SK-N-SH (cell line): ENCODE data around the gene PPDPF. TPM values are rescaled to one million over a fixed set of nuclear protein-coding genes. Genes with fewer than 3 reads are reported as not detected.

Experiments used
- CTCF ChIA-PET: fragments of 300-600, 350-600 bp; formaldehyde crosslinking; extraction: SDS; loops from one replicate; lab custom pipeline; 2021; lab: Yijun Ruan, JAX
- POLR2A ChIA-PET: fragments of 350-600 bp; sonication (Branson Sonifier 250); formaldehyde crosslinking; extraction: SDS; loops from one replicate; lab custom pipeline; 2020; ENCODE audit warnings: antibody characterized with exemption, inconsistent platforms; lab: Yijun Ruan, JAX
- DNase-seq: peaks from one replicate; pipeline ENCODE4 v3.0.0; 2012
- H2AFZ ChIP-seq: fragments of 200-600 bp; sonication (generic); 2 replicates; pipeline ENCODE4 v1.8.1; 2016; ENCODE audit warnings: antibody characterized with exemption, mild to moderate bottlenecking, low read depth
- H3F3A ChIP-seq: fragments of 200-600 bp; sonication (generic); replicated peaks from 2 replicates; pipeline ENCODE3; 2016; ENCODE audit warnings: antibody characterized with exemption, mild to moderate bottlenecking; ENCODE audit not compliant: insufficient read depth
- H3K27ac ChIP-seq, 2 experiments: fragments of 200-500 bp in 1 of 2; fragments of 200-600 bp in 1 of 2; sonication (Bioruptor generic) in 1 of 2; sonication (generic), shearing (Covaris generic) in 1 of 2; 2 replicates each; pipeline versions ENCODE4 v1.5.1 to v1.6.1; 2014 to 2016; ENCODE audit warnings: low read depth in 2 of 2, inconsistent platforms in 1 of 2, low read length in 1 of 2, mild to moderate bottlenecking in 1 of 2, mixed read lengths in 1 of 2
- H3K27me3 ChIP-seq: fragments of 200-600 bp; sonication (generic), shearing (Covaris generic); 2 replicates; pipeline ENCODE4 v1.6.1; 2016; ENCODE audit warnings: mixed run types; ENCODE audit not compliant: insufficient read depth
- H3K36me3 ChIP-seq, 2 experiments: fragments of 200-500 bp in 1 of 2; fragments of 200-600 bp in 1 of 2; sonication (Bioruptor generic) in 1 of 2; sonication (generic) in 1 of 2; replicated peaks in 1 of 2; 2 replicates each; pipeline versions ENCODE3 to v1.5.1; 2014 to 2016; ENCODE audit warnings: low read length in 1 of 2, mild to moderate bottlenecking in 1 of 2; ENCODE audit not compliant: insufficient read depth in 2 of 2, control insufficient read depth in 1 of 2
- H3K4me1 ChIP-seq, 2 experiments: fragments of 200-500 bp in 1 of 2; fragments of 200-600 bp in 1 of 2; sonication (Bioruptor generic) in 1 of 2; sonication (generic), shearing (Covaris generic) in 1 of 2; 2 replicates each; pipeline versions ENCODE4 v1.5.1 to v1.6.1; 2014 to 2016; ENCODE audit warnings: low read depth in 1 of 2, low read length in 1 of 2, mixed run types in 1 of 2; ENCODE audit not compliant: insufficient read depth in 2 of 2, control insufficient read depth in 1 of 2
- H3K4me2 ChIP-seq: fragments of 200-600 bp; sonication (generic), shearing (Covaris generic); 2 replicates; pipeline ENCODE4 v1.6.1; 2017; ENCODE audit warnings: mixed run types
- H3K4me3 ChIP-seq, 2 experiments: fragments of 200-500 bp in 1 of 2; fragments of 200-600 bp in 1 of 2; sonication (Bioruptor generic) in 1 of 2; sonication (generic), shearing (Covaris generic) in 1 of 2; 2 replicates each; pipeline versions ENCODE4 v1.5.1 to v1.8.1; 2014 to 2016; ENCODE audit warnings: low read depth in 2 of 2, inconsistent platforms in 1 of 2, low read length in 1 of 2, mild to moderate bottlenecking in 1 of 2, mixed read lengths in 1 of 2, moderate library complexity in 1 of 2
- H3K79me2 ChIP-seq: fragments of 200-600 bp; sonication (generic); 2 replicates; pipeline ENCODE4 v1.8.1; 2017; ENCODE audit warnings: mild to moderate bottlenecking; ENCODE audit not compliant: insufficient read depth
- H3K9ac ChIP-seq: fragments of 200-600 bp; sonication (generic); 2 replicates; pipeline ENCODE4 v1.6.1; 2017; ENCODE audit warnings: mixed run types
- H3K9me2 ChIP-seq: fragments of 200-600 bp; sonication (generic); 2 replicates; pipeline ENCODE4 v1.6.1; 2017; ENCODE audit warnings: mixed run types
- H3K9me3 ChIP-seq: fragments of 200-600 bp; sonication (generic); 2 replicates; pipeline ENCODE4 v1.6.1; 2017; ENCODE audit warnings: mixed run types, mild to moderate bottlenecking, moderate library complexity
- H4K20me1 ChIP-seq: fragments of 200-600 bp; sonication (generic); 2 replicates; pipeline ENCODE4 v1.6.1; 2017; ENCODE audit warnings: mild to moderate bottlenecking, mixed run types; ENCODE audit not compliant: insufficient read depth
- FOSL2 ChIP-seq: IDR thresholded peaks from 2 replicates; pipeline ENCODE4 v1.4.0; 2012; ENCODE audit warnings: low read depth, mild to moderate bottlenecking, moderate library complexity, borderline replicate concordance
- JUND ChIP-seq: IDR thresholded peaks from 2 replicates; pipeline ENCODE4 v1.4.0; 2012
- POLR2AphosphoS5 ChIP-seq: IDR thresholded peaks from 2 replicates; pipeline ENCODE4 v1.6.1; 2012; ENCODE audit warnings: low read depth, low read length
- RAD21 ChIP-seq: IDR thresholded peaks from 2 replicates; pipeline ENCODE4 v1.6.1; 2012; ENCODE audit warnings: mild to moderate bottlenecking, low read length
- RCOR1 ChIP-seq: fragments of 150-350 bp; IDR thresholded peaks from 2 replicates; pipeline ENCODE4 v1.6.1; 2017; ENCODE audit warnings: antibody characterized with exemption, low read length
- SIN3A ChIP-seq: IDR thresholded peaks from 2 replicates; pipeline ENCODE4 v1.6.1; 2012; ENCODE audit warnings: low read depth, mild to moderate bottlenecking, low read length, moderate library complexity, borderline replicate concordance
- YY1 ChIP-seq: IDR thresholded peaks from 2 replicates; pipeline ENCODE4 v1.4.0; 2012; ENCODE audit warnings: low read depth, mild to moderate bottlenecking
- whole genome bisulfite sequencing: methylation state at CpG from one replicate; pipeline ENCODE4 v1.1.6; 2017; ENCODE audit warnings: low lambda C conversion rate; 5-methylcytosine and 5-hydroxymethylcytosine counted together
- polyA plus RNA-seq, 3 experiments: library from polyadenylated mRNA; depleted of rRNA; stranded (reverse); fragments of >200 nt; gene quantifications; 2 replicates each; pipeline ENCODE4 v1.2.3, GENCODE V29; 2012
- TF ChIP-seq, protein P1 (sequence below): fragments of 150-350 bp; IDR thresholded peaks from 2 replicates; pipeline ENCODE4 v1.6.1; 2016; ENCODE audit warnings: mild to moderate bottlenecking, low read depth, low read length
- TF ChIP-seq, protein P2 (sequence below): IDR thresholded peaks from 2 replicates; pipeline ENCODE4 v1.6.1; 2012; ENCODE audit warnings: mild to moderate bottlenecking, low read depth, low read length, moderate library complexity

Gene PPDPF
- polyA plus RNA-seq, 1 of the 3 experiments (the other 2 are of a cell fraction), result 71.4 TPM

DNA sequence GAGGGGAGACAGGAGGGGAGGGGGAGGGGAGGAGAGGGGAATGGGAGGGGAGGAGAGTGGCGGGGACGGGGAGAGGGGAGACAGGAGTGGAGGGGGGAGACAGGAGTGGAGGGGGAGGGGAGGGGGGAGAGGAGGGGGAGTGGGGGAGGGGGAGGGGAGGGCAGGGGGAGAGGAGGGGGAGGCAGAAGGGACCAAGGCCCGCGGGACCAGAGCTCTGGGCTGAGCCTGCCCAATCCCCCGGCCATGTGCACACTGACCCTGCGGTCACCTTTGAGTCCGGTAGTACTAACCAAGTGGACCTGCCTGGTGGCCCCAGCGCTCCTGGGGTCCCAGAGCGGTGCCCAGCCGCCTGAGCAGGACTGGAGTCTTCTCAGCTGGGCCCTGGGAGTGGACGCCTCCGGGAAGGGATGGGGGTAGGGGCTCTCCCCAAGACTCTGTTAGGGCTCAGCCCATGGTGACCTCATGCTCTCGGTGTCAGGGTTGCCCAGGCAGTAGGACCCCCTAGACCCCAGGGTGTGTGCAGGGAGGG is 47.6 kb upstream of the PPDPF start (continued):
- no peak for TF ChIP-seq FOSL2
- TF ChIP-seq YY1, result no peak
- TF ChIP-seq SIN3A, result no peak
- no peak for TF ChIP-seq POLR2AphosphoS5
- no peak for TF ChIP-seq RCOR1
- TF ChIP-seq, protein P1, sequence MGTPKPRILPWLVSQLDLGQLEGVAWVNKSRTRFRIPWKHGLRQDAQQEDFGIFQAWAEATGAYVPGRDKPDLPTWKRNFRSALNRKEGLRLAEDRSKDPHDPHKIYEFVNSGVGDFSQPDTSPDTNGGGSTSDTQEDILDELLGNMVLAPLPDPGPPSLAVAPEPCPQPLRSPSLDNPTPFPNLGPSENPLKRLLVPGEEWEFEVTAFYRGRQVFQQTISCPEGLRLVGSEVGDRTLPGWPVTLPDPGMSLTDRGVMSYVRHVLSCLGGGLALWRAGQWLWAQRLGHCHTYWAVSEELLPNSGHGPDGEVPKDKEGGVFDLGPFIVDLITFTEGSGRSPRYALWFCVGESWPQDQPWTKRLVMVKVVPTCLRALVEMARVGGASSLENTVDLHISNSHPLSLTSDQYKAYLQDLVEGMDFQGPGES, result no peak

DNA sequence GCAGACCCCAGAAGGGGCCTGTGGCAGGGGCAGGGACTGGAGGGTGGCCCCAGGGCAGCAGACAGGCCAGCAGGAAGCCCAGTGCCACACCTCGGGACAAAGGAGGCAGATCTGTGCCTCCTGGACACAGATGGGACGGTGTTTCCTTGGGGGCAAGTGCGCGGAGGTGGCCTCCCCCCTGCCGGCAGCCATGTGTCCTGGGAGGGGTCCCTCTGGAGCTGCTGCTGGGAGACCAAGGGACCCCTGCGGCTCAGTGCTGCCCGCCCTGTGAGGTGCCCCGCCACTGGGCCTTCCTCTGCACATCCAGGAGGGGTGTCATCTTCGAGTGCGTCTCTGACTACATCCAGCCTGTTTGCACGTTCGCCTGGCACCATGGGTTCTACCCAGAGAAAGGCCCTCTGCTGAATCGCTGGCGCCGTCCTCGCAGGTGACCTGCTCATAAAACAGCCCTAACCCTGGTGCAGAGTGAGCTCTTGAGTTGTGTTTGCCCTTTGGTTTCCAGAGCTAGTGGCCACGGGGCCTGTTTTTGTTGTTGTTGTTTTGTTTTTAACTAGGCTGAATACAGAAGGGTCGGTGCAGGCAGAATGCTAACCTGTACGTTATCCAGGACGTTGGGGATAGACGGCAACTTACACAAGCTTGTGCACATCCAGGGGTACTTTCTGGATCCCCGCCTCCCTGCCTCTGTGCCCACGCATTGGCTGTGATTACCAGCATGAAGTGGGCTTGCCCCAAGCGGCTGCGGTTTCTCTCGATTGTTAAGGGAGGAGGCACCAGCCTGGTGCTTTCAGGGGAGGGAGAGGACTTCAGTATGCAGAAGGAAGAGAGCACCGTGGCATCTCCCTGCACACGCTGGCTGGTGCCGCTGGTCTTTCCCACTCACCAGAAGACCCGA is 46.8 kb upstream of the PPDPF start:
- no peak overlapping the region; a peak in 1 of 4 replicates for H3K27ac ChIP-seq
- no peaks in the 10 kb centered on the region for H3K79me2 ChIP-seq
- no peak overlapping the region for H2AFZ ChIP-seq
- H3K4me2 ChIP-seq, result no peak overlapping the region
- TF ChIP-seq JUND (no peak), RAD21 (no peak)
- H3K9me2 ChIP-seq, result no peaks in the 10 kb centered on the region
- H3K9me3 ChIP-seq, result no peaks in the 10 kb centered on the region
- DNase-seq, result no peak
- no peak overlapping the region for H3K4me3 ChIP-seq
- H3K27me3 ChIP-seq, result peaks cover 26% of the 10 kb centered on the region
- no peaks in the 10 kb centered on the region for H3K36me3 ChIP-seq
- H3F3A ChIP-seq, result no peaks in the 10 kb centered on the region
- ChIA-PET POLR2A (interaction anchor here (0.6 to 0.9 kb wide), 2 partner anchors 9 to 23 kb away, joined by 4 read pairs; no protein-coding TSS in a partner anchor), CTCF (interaction anchor here (0.9 to 5.2 kb wide), 4 partner anchors 23 to 64 kb away, joined by 3 to 24 read pairs (median 6); partner anchors contain the start of gene PTK6)
- 65% methylated on average over 18 of the region's 30 CpGs for whole genome bisulfite sequencing
- H3K9ac ChIP-seq, result no peak overlapping the region
- H3K4me1 ChIP-seq, result peaks cover 0 to 54% of the 10 kb centered on the region in 2 experiments; a peak in 1 of 4 replicates
- no peaks in the 10 kb centered on the region for H4K20me1 ChIP-seq

DNA sequence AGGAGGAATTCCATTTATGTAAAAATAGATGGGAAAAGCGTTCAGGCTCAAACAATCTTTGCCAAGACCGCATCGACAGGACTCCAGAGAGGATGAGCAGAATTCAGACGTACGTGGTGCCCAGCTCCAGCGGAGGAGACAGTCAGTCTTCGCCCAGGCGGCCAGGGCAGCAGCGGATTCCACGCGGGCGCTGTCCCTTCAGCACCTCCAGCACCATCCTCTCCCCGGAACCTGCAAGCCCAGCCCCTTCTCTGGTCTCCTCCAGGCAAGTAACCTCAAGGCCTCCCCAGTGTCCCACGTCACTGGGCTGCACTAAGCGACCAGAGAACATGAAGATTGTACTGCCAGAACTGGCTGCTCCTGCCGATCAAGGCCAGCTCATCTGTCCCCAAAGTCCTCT is 45.4 kb upstream of the PPDPF start:
- no peak overlapping the region for H3K4me3 ChIP-seq
- ChIA-PET CTCF (interaction anchor here (1.6 kb wide), 1 partner anchor 22 kb away, joined by 9 read pairs; no protein-coding TSS in a partner anchor), POLR2A (no interaction called here)
- H3K27ac ChIP-seq, result no peak overlapping the region; a peak in 1 of 4 replicates
- H3K9me2 ChIP-seq, result no peaks in the 10 kb centered on the region
- H3K27me3 ChIP-seq, result peaks cover 19% of the 10 kb centered on the region
- H3K9ac ChIP-seq, result no peak overlapping the region
- no peaks in the 10 kb centered on the region for H3K9me3 ChIP-seq
- 67% methylated on average over 12 of the region's 16 CpGs for WGBS
- H3F3A ChIP-seq, result no peaks in the 10 kb centered on the region
- H3K79me2 ChIP-seq, result no peaks in the 10 kb centered on the region
- peaks cover 0 to 45% of the 10 kb centered on the region in 2 experiments; a peak in 1 of 4 replicates for H3K4me1 ChIP-seq
- H3K36me3 ChIP-seq, result no peaks in the 10 kb centered on the region
- no peaks in the 10 kb centered on the region for H4K20me1 ChIP-seq
- no peak overlapping the region for H3K4me2 ChIP-seq
- DNase-seq, result no peak
- TF ChIP-seq, protein P2, sequence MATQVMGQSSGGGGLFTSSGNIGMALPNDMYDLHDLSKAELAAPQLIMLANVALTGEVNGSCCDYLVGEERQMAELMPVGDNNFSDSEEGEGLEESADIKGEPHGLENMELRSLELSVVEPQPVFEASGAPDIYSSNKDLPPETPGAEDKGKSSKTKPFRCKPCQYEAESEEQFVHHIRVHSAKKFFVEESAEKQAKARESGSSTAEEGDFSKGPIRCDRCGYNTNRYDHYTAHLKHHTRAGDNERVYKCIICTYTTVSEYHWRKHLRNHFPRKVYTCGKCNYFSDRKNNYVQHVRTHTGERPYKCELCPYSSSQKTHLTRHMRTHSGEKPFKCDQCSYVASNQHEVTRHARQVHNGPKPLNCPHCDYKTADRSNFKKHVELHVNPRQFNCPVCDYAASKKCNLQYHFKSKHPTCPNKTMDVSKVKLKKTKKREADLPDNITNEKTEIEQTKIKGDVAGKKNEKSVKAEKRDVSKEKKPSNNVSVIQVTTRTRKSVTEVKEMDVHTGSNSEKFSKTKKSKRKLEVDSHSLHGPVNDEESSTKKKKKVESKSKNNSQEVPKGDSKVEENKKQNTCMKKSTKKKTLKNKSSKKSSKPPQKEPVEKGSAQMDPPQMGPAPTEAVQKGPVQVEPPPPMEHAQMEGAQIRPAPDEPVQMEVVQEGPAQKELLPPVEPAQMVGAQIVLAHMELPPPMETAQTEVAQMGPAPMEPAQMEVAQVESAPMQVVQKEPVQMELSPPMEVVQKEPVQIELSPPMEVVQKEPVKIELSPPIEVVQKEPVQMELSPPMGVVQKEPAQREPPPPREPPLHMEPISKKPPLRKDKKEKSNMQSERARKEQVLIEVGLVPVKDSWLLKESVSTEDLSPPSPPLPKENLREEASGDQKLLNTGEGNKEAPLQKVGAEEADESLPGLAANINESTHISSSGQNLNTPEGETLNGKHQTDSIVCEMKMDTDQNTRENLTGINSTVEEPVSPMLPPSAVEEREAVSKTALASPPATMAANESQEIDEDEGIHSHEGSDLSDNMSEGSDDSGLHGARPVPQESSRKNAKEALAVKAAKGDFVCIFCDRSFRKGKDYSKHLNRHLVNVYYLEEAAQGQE, result peak; percentile 87
- no peak for TF ChIP-seq JUND
- TF ChIP-seq, all 33 proteins: peak for 1
- H2AFZ ChIP-seq, result no peak overlapping the region
